Nucleus accumbens (tissue), 56 donors: ENCODE data around the gene YPEL1.
"Not testable (repeated sequence)": the region's sequence is repeated elsewhere in the genome, so short reads cannot be mapped to it uniquely, and the experiment has no call there.

ENCODE experiments used
- DNase-seq, 56 donors: peaks; one replicate each; lab custom pipeline; 2025; lab: John Stamatoyannopoulos, UW

YPEL1 gene

DNA sequence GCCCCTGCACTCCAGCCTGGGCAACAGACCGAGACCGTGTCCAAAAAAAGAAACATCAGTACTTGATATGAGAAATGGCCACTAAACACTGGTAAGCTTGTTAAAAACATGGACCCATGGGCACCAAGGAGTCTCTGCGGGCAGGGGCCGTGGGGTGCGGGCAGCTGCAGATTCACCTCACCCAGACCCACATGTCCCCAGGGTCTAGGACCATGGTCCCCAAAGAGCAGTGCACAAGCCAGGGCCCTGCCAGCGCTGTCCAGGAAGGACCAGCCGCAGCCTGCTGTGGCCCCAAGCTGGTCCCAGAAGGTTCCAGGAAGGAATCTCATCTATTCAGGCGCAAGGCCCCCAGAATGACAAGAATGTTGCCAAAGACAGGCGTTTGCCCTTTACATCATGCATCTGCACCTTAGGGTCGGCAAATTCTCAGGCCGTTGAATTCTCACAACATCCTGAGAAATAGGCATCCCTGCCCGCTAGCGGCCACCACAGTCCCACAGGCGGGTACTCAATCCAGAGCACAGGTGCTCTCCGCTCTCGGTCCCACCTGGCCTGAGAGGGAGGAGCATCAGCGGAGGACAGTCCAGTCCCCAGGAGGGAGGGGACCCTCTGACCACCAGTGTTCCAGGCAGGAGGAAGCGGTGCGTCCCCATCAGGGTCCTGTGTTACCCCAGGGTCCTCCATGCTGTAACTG is 9.5 kb downstream of the YPEL1 start:
- DNase-seq, result no peak

DNA sequence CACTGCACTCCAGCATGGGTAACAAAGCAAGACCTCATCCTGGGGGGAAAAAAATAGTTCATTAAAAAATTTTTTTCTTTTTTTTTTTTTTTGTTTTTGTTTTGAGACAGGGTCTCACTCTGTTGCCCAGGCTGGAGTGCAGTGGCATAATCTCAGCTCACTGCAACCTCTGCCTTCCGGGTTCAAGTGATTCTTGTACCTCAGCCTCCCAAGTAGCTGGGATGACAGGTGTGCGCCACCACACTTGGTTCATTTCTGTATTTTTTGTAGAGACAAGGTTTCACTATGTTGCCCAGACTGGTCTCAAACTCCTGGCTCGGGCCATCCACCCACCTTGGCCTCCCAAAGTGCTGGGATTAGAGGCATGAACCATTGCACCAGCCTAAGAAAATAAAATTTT is 11.1 kb downstream of the YPEL1 start:
- DNase-seq, result not testable (repeated sequence)

DNA sequence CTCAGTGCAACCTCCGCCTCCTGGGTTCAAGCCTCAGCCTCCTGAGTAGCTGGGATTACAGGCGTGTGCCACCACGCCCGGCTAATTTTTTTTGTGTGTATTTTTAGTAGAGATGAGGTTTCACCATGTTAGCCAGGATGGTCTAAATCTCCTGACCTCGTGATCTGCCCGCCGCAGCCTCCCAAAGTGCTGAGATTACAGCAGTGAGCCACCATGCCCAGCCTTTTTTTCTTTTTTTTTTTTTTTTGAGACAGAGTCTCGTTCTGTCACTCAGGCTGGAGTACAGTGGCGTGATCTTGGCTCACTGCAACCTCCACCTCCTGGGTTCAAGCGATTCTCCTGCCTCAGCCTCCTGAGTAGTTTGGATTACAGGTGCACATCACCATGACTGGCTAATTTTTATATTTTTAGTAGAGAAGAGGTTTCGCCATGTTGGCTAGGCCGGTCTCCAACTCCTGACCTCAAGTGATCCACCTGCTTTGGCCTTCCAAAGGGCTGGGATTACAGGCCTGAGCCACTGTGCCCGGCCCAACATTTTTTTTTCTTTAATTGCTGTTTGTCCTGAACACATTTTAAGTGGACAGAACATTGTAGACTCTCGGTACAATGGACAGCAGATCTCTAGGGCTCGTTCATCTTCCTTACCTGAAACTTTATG is 14.3 kb downstream of the YPEL1 start:
- not testable (repeated sequence) for DNase-seq

DNA sequence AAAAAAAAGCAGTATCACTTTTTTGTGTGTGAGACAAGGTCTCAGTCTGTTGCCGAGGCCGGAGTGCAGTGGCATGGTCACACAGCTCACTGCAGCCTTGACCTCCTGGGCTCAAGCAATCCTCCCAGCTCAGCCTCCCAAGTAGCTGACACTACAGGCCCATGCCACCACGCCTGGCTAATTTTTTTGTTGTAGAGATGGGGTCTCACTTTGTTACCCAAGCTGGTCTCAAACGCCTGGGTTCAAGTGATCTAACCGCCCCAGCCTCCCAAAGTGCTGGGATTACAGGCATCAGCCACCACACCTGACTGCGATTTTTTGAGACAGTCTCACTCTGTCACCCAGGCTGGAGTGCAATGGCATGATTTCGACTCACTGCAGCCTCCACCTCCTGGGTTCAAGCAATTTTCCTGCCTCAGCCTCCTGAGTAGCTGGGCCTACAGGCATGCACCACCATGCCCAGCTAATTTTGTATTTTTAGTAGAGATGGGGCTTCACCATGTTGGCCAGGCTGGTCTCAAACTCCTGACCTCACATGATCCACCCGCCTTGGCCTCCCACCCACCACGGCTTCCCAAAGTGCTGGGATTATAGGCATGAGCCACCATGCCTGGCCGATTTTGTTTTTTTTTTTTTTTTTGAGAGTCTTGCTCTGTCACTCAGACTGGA is 15.3 kb downstream of the YPEL1 start:
- DNase-seq, result not testable (repeated sequence)

DNA sequence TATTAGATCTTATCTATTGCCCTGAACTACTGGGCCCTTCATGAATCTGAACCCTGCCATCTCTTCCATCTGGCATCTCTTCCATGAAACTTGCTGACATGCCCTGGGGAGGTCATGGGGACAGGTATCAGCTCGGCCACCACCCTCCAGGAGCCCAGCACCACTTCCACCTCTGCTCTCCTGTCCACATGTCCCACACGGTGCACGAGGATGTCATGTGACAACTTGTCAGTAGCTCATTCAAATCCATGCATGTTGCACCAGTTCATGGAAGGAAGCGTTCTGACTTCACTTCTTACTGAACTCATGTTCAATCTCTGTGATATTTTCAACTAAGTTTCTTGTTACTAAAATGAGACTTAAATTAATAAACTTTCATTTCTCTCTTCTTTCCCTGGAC is 16.6 kb downstream of the YPEL1 start:
- no peak for DNase-seq

DNA sequence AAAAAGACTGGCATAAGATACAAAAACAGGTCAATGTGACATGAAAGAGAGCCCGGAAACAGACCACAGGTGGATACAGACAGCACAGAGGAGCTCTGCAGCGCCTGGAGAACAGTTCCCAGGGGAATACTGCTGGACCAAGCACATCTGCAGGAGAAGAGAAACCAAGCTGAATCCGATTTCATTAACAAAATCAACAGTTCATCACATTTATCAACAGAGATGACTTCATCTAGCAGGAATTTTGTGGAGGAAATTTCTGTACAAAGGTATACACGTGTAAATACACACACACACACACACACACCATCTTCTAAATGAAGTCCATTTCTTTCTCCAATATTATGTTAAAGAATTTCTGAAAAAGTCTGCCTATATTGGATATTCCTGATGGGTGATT is 17.1 kb downstream of the YPEL1 start:
- no peak for DNase-seq

DNA sequence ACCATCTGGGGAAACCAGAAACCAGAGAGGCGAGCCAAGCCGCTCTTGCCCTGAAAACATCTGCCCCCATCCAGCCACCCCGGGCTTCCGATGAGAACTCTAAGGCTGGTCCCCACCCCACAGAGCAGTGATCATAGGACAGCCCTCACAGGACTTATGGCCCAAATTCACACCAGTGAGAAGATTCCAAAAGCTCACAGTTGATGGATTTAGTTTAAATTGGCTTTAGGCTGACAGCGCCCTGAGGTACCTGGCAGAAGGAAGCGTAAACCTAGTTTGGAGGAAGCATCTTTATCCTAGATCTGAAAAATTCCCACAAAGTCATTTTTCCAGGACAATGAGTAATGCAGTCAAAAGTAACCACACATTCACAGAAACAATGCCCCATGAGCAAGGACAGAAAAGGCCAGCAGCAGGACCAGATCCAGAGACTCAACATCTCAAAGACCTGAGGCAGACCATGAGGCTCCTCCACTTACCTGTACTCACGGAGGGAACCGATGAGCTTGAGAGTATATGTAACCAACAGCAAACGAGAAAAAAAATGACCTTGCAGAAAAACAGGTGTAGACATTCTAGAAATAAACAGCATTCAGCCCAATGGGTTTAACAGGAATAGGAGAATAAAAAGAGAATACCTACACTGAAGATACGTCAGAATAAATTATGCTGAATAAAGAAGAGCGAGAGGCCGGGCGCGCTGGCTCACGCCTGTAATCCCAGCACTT is 19.0 kb downstream of the YPEL1 start:
- not testable (repeated sequence) for DNase-seq

DNA sequence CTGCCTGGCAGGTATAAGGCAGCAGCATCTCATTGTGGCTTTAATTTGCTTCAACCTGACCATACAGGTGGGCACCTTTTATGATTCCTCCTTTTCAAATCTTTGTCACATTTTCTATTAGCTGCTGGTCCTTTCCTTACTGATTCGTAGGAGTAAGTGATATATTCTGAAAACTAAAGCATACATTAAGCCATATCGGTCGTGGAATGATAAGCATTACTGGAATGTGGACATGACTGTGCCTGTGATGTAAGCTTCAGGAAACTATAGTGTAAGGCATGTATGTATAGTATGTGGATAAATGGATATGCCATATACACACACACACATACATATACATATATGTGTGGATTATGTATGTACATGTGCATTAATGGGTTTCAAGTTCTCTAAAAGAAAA is 20.8 kb downstream of the YPEL1 start:
- DNase-seq, result no peak

DNA sequence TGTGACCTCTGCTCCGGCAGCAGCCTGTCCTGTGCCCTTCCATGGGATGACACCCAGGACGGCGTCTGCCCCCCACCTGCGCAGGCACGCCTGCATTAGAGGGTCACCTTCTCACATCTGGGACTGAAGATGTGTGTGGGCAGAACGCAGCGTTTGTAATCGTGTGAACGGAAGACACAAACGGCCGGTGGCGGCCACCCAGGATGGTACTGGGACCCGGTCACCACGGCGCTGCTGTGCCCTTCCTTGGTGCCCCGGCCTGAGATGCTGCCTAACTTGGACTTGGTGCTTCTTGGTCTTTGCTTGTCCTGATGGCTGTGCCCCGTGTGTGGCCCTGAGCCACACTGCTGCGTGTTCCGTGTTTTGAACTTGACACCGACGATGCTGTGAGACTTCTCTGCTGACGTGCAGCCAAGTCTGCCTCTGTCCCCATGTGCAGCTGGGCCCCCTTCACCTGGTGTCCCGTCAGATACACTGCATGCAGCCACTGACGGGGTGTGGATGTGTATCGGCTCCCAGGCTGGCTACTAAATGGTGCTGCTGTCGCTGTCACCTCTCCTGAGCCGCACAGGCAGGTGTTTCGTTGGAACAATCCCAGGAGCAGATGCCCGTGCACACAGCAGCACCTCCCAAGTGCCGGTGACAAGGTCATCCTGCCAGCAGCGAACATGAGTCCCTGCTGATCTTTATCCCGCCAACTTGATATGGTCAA is 21.4 kb downstream of the YPEL1 start:
- no peak for DNase-seq

DNA sequence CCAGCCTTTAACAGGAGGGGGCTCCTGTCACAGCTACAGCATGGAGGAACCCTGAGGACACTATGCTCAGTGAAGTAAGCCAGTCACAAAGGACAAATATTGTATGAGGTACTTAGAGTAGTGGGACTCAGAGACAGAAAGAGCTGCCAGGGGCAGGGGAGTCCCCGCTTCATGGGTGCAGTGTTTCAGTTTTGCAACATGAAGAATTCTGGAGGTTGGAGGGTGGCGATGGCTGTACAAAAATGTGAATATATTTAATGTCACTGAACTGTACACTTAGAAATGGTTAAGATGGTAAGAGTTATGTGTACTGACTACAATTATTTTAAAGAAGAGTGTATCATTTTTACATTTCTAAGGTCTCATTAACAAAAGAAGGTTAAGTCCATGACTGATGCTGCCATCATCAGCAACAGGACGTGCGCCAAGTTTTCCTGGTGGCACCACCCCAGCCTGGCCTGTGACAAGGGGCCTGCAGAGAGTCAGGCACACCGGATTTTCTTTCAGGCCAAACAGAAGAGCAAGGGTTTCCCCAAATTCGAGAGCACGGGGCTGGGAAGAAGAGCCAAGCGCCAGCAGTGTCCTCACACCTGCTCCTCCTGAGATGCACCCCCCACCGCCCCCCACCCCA is 22.1 kb downstream of the YPEL1 start:
- DNase-seq, result no peak

DNA sequence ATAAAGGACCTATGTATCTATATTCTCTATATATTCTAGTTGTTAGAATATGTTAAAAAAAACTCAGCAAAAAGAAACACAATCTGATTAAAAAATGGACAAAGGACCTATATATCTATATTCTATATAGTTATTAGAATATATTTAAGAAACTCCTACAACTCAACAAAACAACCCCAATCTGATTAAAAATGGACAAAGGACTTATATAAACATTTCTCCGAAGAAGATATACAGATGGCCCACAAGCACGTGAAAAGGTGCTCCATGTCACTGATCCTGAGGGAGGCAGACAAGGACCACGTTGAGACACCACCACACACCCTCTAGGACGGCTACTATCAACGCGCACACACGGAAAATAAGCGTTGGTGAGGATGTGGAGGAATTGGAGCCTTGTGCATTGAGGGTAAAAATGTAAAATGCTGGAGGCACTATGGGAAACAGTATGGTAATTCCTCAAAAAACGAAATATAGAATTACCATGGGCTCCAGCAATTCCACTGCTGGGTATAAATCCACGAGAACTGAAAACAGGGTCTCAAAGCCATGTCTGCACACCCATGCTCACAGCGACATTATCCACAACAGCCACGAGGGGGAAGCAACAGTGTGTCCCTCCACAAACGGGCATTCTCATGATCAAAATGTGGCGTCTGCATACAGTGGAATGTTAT is 22.7 kb downstream of the YPEL1 start:
- peak in 51 of 56 donors; percentile 4 to 84 (median 58) for DNase-seq

DNA sequence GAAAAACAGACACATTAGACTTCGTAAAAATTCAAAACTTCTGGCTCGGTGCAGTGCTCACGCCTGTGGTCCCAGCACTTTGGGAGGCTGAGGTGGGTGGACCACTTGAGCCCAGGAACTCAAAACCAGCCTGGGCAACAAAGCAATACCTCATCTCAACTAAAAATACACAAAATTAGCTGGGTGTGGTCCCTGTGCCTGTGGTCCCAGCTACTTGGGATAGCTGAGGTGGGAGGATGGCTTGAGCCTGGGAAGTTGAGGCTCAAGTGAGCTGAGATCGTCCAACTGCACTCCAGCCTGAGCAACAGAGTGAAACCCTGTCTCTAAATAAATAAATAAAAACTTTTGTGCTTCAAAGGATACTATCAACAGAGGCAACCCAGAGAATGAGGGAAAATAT is 23.7 kb downstream of the YPEL1 start:
- no peak for DNase-seq

DNA sequence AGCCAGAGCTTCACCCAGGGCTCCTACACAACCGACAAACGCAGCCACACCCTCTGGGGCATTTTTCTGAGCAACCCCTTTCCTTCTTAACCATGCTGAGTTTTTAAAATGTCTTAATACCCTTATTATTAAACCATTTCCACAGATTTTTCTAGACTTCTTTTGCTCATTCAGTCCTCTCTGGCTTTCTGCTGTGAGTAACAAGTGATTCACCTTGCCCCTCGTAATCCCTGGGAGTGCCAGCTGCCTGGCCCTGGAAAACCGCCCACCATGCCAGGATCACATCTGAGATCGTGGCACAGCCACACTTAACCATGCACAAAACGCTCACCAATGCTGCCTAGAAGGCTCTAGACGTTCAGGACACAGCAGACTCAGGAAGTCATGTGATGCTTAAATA is 25.4 kb downstream of the YPEL1 start:
- peak in 5 of 56 donors; percentile 9 to 26 (median 11) for DNase-seq

DNA sequence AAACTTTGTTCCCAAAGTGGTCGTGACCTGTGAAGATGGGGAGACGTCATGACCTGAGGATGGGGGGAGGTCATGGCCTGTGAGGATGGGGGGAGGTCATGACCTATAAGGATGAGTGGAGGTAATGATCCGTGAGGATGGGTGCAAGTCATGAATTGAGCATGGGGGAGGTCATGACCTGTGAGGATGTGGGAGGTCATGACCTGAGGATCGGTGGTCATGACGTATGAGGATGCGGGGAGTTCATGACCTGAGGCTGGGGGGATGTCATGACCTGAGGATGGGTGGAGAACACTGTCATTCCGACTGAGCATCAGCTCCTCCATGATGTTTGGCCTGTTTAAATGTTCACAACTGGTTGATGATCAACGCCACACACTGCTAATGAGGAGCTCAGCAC is 25.9 kb downstream of the YPEL1 start:
- DNase-seq, result no peak

DNA sequence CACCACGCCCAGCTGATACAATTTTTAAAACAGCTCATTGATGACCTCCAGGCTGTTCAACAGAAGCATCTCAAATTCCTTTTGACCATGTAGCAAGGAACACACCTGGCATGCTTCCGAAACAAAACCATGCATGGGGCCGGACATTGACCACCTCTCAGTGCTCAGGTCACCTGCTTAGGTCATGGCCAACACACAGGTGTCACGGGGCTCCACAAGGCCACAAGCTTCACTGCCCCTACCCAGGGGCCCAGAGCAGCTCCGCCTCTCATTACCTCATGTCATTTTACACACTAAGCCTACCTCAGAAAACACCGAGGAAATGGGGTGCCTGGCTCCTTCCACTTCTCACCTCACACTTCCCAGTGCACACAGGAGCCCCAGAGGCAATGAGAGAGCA is 26.6 kb downstream of the YPEL1 start:
- no peak for DNase-seq

DNA sequence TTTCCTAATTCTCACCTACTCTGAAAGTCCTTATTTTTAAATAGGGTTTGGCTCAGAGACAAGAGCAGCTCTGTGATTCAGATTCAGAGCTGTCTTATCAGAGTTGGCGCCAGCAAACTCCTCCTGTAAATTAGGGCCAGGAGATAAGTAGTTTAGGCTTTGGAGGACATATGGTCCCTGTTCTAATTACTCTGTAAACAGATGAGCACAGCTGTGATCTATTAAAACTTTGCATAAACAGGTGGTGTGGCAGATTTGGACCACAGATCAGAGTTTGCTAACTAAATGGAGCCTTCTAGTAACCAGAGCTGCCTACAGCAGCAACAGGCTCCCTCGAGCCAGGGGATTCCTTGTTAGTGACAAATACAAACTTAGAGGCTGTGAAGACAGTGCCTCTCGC is 27.9 kb downstream of the YPEL1 start:
- no peak for DNase-seq

DNA sequence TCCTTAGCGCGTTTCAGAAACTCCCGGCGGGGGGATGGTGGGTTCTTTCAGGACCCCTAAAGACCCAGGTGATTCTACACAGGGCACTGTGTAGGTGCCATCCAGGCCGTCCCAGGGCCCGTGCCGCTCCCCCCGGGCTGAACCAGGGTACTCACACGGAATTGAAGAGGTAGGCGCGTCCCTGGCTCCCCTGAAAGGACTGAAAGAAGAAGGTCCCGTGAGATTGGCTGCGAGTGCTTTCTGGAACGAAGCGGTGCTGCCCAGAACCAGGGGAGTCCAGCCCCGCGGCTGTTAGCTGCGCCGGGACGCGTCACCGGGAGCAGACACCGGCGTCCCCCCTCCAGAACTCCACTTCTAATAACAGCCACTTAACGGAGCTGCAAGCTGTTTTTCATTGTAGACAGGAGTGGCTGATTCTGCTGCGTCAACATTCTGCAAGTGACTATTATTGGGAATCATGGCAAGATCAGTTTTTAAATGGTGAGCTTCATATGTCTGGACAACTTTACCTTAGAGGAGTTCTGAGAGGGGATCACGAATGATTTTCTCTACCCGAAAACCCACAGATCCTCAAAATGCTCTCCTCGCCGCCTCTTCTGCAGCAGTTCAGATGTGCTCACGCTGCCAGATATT is 31.8 kb downstream of the YPEL1 start:
- DNase-seq, result no peak

DNA sequence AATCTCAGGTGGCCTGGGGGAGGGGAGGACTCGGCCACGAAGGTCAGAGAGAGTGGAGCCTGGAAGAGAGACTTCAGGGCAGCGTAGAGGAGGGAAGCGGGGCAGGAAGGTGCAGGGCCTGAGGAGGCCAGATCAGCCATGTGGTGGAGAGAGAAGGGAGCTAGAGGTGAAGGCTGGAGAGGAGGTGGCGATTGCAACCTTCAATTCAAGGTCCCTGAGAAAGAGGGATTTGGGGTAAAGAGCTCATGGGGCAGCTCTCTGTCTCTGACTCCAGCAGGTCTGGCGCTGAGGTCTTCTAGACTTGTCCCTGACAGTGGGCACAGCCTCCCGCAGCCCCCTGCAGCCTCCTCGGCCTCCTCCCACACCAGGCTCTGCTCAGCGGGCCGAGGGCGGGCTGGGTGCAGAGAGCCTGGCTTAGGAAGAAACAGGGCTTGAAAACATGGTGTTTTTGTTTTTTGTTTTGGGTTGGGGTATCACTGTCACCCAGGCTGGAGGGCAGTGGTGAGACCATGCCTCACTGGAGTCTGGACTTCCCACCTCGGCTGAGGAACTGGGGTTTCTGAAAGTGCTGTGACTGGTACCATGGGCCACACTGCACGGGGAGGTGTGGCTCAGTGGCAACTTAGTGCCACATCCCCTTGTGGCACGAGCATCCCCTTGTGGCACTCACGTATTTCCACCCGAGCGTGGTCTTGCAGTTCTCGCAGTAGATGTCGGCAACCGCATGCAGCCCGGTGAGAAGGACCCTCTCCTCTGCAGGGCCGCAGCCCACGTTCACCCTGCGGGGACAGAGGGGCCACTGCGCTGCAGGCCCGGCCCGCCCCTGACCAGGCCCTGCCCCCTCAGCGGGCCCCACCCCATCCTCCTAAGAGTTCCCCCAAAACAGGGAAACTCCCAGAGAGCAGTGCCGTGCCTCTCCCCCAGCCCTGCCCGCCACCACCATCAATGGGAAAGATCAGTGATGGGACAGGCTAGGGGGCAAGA is 32.6 kb downstream of the YPEL1 start:
- no peak for DNase-seq
